ENCODE measurements around the gene ITSN2.

DNA sequence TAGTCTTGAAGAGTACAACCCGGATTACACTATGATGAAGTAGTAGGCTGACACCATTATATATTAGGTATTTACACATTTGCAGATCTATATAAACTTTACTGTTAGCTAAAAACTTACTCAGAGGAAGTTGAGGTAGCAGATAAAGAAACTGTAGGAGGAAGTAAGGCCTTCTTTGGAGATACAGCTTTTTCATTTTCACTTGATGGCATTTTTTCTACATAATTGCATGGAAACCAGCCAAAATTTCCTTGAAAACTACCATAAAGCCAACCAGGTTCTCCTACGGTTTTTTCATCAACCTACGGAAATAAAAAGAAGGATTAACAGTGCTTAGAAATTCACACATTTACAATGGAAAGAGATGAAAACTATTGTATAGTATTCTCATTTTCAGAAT lies 98.9 kb downstream of the ITSN2 start:
- no peak for TF ChIP-seq POLR2A (IDR thresholded peaks at IDR 0.05)
- TF ChIP-seq, protein P1, sequence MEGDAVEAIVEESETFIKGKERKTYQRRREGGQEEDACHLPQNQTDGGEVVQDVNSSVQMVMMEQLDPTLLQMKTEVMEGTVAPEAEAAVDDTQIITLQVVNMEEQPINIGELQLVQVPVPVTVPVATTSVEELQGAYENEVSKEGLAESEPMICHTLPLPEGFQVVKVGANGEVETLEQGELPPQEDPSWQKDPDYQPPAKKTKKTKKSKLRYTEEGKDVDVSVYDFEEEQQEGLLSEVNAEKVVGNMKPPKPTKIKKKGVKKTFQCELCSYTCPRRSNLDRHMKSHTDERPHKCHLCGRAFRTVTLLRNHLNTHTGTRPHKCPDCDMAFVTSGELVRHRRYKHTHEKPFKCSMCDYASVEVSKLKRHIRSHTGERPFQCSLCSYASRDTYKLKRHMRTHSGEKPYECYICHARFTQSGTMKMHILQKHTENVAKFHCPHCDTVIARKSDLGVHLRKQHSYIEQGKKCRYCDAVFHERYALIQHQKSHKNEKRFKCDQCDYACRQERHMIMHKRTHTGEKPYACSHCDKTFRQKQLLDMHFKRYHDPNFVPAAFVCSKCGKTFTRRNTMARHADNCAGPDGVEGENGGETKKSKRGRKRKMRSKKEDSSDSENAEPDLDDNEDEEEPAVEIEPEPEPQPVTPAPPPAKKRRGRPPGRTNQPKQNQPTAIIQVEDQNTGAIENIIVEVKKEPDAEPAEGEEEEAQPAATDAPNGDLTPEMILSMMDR (IDR thresholded peaks at IDR 0.05): no peak
